ENCODE results near the gene FAM161B. TPM values are rescaled to one million over a fixed set of nuclear protein-coding genes. Genes with fewer than 3 reads are reported as not detected.

Gene FAM161B
- total and polyA plus RNA-seq, 2 experiments from 2014 or later: 2.0 to 2.3 TPM

DNA sequence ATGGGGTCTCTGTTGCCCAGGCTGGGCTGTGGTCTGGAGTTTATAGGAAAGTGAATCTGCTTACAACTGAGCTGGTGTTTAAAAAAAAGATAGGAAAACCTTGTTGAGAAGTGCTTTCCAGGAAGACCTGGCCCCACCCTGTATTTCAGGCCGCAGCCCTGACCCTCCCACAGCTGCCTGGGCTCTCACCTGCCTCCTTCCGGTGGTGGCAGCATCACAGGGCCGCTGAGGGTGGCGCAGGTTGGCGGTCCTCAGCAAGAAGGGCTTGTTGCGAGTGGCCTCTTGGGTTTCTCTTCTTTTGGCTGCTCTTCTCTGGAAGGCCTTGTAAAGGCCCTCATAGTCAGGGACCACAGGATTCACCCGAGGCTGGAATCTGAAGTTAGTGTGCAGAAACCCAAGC is 7.7 kb downstream of the FAM161B start:
- Histone ChIP-seq H4K20me1 (ENCODE audit: insufficient read depth, poor library complexity, severe bottlenecking) (no peaks in the 10 kb centered on the region), H3K36me3 (replicated peaks; ENCODE audit: insufficient read depth, low read depth) (no peaks in the 10 kb centered on the region), H3K4me1 (ENCODE audit: insufficient read depth) (peaks cover 4% of the 10 kb centered on the region), H3K4me3 (no peak overlapping the region), H3K9me2 (replicated peaks; ENCODE audit: insufficient read depth) (no peaks in the 10 kb centered on the region), H3K27me3 (peaks cover 6% of the 10 kb centered on the region), H3K9me3 (ENCODE audit: low read depth) (no peaks in the 10 kb centered on the region), H3K27ac (no peak overlapping the region), H3K79me2 (no peaks in the 10 kb centered on the region), H3K4me2 (no peak overlapping the region), H2AFZ (no peak overlapping the region)
- no peak for DNase-seq (ENCODE audit: low spot score)
- TF ChIP-seq, protein P1, sequence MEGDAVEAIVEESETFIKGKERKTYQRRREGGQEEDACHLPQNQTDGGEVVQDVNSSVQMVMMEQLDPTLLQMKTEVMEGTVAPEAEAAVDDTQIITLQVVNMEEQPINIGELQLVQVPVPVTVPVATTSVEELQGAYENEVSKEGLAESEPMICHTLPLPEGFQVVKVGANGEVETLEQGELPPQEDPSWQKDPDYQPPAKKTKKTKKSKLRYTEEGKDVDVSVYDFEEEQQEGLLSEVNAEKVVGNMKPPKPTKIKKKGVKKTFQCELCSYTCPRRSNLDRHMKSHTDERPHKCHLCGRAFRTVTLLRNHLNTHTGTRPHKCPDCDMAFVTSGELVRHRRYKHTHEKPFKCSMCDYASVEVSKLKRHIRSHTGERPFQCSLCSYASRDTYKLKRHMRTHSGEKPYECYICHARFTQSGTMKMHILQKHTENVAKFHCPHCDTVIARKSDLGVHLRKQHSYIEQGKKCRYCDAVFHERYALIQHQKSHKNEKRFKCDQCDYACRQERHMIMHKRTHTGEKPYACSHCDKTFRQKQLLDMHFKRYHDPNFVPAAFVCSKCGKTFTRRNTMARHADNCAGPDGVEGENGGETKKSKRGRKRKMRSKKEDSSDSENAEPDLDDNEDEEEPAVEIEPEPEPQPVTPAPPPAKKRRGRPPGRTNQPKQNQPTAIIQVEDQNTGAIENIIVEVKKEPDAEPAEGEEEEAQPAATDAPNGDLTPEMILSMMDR (IDR thresholded peaks at IDR 0.05; ENCODE audit: poor library complexity): no peak
- TF ChIP-seq EZH2phosphoT487 (IDR thresholded peaks at IDR 0.05; ENCODE audit: low read depth, severe bottlenecking, unreplicated experiment) (no peak), EZH2 (IDR thresholded peaks at IDR 0.05; ENCODE audit: borderline replicate concordance) (no peak)
- WGBS (ENCODE audit: low lambda C conversion rate, missing lambda C conversion rate): 93% methylated on average over 7 of the region's 7 CpGs

DNA sequence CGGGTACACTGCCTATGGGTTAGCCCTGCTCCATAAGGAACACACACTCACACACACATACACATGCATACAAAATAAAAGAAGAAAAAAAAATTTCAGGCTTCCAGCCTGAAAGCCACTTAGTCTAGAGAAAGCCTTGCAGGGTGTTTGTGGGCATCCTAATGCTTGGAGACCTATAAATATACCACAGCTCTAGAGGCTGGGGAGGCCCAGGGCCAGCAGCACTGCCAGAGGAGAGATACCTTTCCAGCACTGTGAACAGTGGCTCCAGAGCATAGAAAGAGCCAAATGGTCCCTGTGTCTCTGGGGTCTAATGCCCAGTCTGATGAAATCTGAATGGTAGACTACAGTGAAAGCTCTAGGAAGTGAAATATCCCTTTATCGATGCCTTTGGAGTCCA is 12.9 kb downstream of the FAM161B start:
- H3K9me2 ChIP-seq (replicated peaks; ENCODE audit: insufficient read depth): no peaks in the 10 kb centered on the region
- H3K79me2 ChIP-seq: no peaks in the 10 kb centered on the region
- no peak overlapping the region for H3K27ac ChIP-seq
- H3K4me3 ChIP-seq: no peak overlapping the region
- TF ChIP-seq EZH2phosphoT487 (IDR thresholded peaks at IDR 0.05; ENCODE audit: low read depth, severe bottlenecking, unreplicated experiment) (no peak), EZH2 (IDR thresholded peaks at IDR 0.05; ENCODE audit: borderline replicate concordance) (no peak)
- TF ChIP-seq, protein P1 (IDR thresholded peaks at IDR 0.05; ENCODE audit: poor library complexity): no peak
- H2AFZ ChIP-seq: no peak overlapping the region
- 92% methylated on average over 2 of the region's 2 CpGs for WGBS (ENCODE audit: low lambda C conversion rate, missing lambda C conversion rate)
- H4K20me1 ChIP-seq (ENCODE audit: insufficient read depth, poor library complexity, severe bottlenecking): no peaks in the 10 kb centered on the region
- H3K4me1 ChIP-seq (ENCODE audit: insufficient read depth): no peaks in the 10 kb centered on the region
- no peak for DNase-seq (ENCODE audit: low spot score)
- no peaks in the 10 kb centered on the region for H3K9me3 ChIP-seq (ENCODE audit: low read depth)
- H3K36me3 ChIP-seq (replicated peaks; ENCODE audit: insufficient read depth, low read depth): no peaks in the 10 kb centered on the region
- H3K4me2 ChIP-seq: no peak overlapping the region
- peaks cover under 1% of the 10 kb centered on the region for H3K27me3 ChIP-seq

DNA sequence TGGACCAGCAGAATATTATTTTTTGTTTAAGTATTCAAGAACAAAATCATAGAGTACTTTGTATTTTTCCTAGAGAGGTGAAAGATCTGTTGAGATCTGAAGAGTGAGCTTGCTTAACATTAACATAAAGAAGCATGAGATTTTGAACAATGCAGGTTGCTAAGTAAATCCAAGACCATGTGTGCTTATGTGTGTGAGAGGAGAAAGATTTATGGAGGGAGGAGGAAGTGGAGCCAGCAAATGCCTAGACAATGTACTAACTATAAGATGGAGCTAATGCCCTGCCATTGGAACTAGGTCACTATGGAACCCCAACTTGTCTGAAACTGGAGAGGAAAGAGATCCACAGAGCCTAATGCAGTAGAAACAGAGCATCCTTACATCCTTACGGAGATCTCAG is 13.3 kb downstream of the FAM161B start:
- H3K27ac ChIP-seq: no peak overlapping the region
- no peaks in the 10 kb centered on the region for H3K4me1 ChIP-seq (ENCODE audit: insufficient read depth)
- WGBS (ENCODE audit: low lambda C conversion rate, missing lambda C conversion rate): 95% methylated on average over 1 of the region's 1 CpG
- H3K4me3 ChIP-seq: no peak overlapping the region
- H3K9me2 ChIP-seq (replicated peaks; ENCODE audit: insufficient read depth): no peaks in the 10 kb centered on the region
- TF ChIP-seq EZH2 (IDR thresholded peaks at IDR 0.05; ENCODE audit: borderline replicate concordance) (no peak), EZH2phosphoT487 (IDR thresholded peaks at IDR 0.05; ENCODE audit: low read depth, severe bottlenecking, unreplicated experiment) (no peak)
- TF ChIP-seq, protein P1 (IDR thresholded peaks at IDR 0.05; ENCODE audit: poor library complexity): no peak
- H3K36me3 ChIP-seq (replicated peaks; ENCODE audit: insufficient read depth, low read depth): no peaks in the 10 kb centered on the region
- H2AFZ ChIP-seq: no peak overlapping the region
- H3K79me2 ChIP-seq: no peaks in the 10 kb centered on the region
- H3K27me3 ChIP-seq: no peaks in the 10 kb centered on the region
- H3K9me3 ChIP-seq (ENCODE audit: low read depth): no peaks in the 10 kb centered on the region
- H3K4me2 ChIP-seq: no peak overlapping the region
- no peak for DNase-seq (ENCODE audit: low spot score)
- no peaks in the 10 kb centered on the region for H4K20me1 ChIP-seq (ENCODE audit: insufficient read depth, poor library complexity, severe bottlenecking)

DNA sequence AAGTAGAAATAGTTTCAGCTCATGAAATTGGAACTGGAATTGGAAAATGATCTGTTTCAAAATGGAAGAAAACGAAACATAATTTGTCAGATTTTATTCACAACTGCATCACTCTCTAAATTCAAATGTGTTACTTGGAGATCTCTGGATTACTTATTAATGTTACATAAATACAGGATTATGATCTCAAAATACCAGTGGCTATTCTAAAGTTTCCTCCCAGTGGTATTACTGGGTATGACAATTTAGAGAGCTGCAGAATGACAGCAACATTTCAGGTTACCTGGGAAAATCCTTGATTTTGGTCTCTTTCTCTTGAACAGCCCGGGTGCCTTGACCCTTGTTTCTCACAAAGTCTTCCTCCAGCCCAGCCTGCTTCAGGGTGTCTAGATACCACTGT is 14.2 kb downstream of the FAM161B start:
- no peaks in the 10 kb centered on the region for H3K9me2 ChIP-seq (replicated peaks; ENCODE audit: insufficient read depth)
- H3K79me2 ChIP-seq: no peaks in the 10 kb centered on the region
- no peak overlapping the region for H3K27ac ChIP-seq
- H2AFZ ChIP-seq: no peak overlapping the region
- no peaks in the 10 kb centered on the region for H3K36me3 ChIP-seq (replicated peaks; ENCODE audit: insufficient read depth, low read depth)
- no peaks in the 10 kb centered on the region for H3K27me3 ChIP-seq
- H3K4me3 ChIP-seq: no peak overlapping the region
- no peaks in the 10 kb centered on the region for H3K9me3 ChIP-seq (ENCODE audit: low read depth)
- H3K4me2 ChIP-seq: no peak overlapping the region
- DNase-seq (ENCODE audit: low spot score): no peak
- H4K20me1 ChIP-seq (ENCODE audit: insufficient read depth, poor library complexity, severe bottlenecking): no peaks in the 10 kb centered on the region
- TF ChIP-seq, protein P1 (IDR thresholded peaks at IDR 0.05; ENCODE audit: poor library complexity): no peak
- TF ChIP-seq EZH2 (IDR thresholded peaks at IDR 0.05; ENCODE audit: borderline replicate concordance) (no peak), EZH2phosphoT487 (IDR thresholded peaks at IDR 0.05; ENCODE audit: low read depth, severe bottlenecking, unreplicated experiment) (no peak)
- WGBS (ENCODE audit: low lambda C conversion rate, missing lambda C conversion rate): 95% methylated on average over 2 of the region's 2 CpGs
- H3K4me1 ChIP-seq (ENCODE audit: insufficient read depth): no peaks in the 10 kb centered on the region

Data from hepatocyte (in vitro differentiated cells).